ENCODE data around the gene CNTNAP2. TPM values are rescaled to one million over a fixed set of nuclear protein-coding genes. Genes with fewer than 3 reads are reported as not detected.

The CNTNAP2 gene
- total and polyA plus RNA-seq, 9 of the 15 experiments (the other 6 are each of a cell fraction or from before 2014, with no cell fraction given): 0.04 to 0.62 (median 0.09) TPM; not detected in 4

GRCh38 chr7:147023440-147023839 is 906.8 kb downstream of the CNTNAP2 start (continued):
- TF ChIP-seq ZNF589 (CRISPR knock-in tag; IDR thresholded peaks at IDR 0.05; ENCODE audit: low read depth) (no peak), ZNF408 (CRISPR knock-in tag; IDR thresholded peaks at IDR 0.05; ENCODE audit: low read depth) (no peak), MTA1 (IDR thresholded peaks at IDR 0.05; ENCODE audit: borderline replicate concordance) (no peak)

GRCh38 chr7:147029953-147030352 is 913.4 kb downstream of the CNTNAP2 start:
- WGBS (ENCODE audit: insufficient coverage, low coverage, missing lambda C conversion rate): 0% methylated on average over 1 of the region's 1 CpG
- Histone ChIP-seq H3K36me3 (ENCODE audit: control insufficient read depth, insufficient read depth, low read length) (no peaks in the 10 kb centered on the region), H3K4me1 (replicated peaks in 1 of 2; ENCODE audit: control insufficient read depth in 2 of 2, insufficient read depth in 2 of 2, low read length in 2 of 2) (no peaks in the 10 kb centered on the region), H3K79me2 (ENCODE audit: control insufficient read depth, insufficient read depth, low read length) (no peaks in the 10 kb centered on the region), H3K27ac (ENCODE audit: extremely low read depth, low read depth, low read length) (no peak overlapping the region), H3K4me2 (ENCODE audit: insufficient read depth, low read length) (no peak overlapping the region), H3K27me3 (ENCODE audit: control insufficient read depth in 2 of 2, insufficient read depth in 2 of 2, low read length in 2 of 2) (no peaks in the 10 kb centered on the region), H3K9me3 (replicated peaks; ENCODE audit: control insufficient read depth, insufficient read depth, low read depth, low read length) (no peaks in the 10 kb centered on the region), H2AFZ (ENCODE audit: low read depth, low read length) (no peak overlapping the region), H3K9ac (ENCODE audit: insufficient read depth in 1 of 2, low read depth in 2 of 2, low read length in 2 of 2) (no peak overlapping the region), H4K20me1 (replicated peaks; ENCODE audit: control insufficient read depth, insufficient read depth, low read length) (no peaks in the 10 kb centered on the region), H3K9me1 (ENCODE audit: control insufficient read depth, insufficient read depth, low read length) (no peaks in the 10 kb centered on the region), H3K4me3 (no peak overlapping the region)
- CTCF ChIA-PET (ENCODE audit: low intra/inter-chr PET ratio): no interaction called here
- in situ Hi-C loops (cut with MboI): no loop called here
- FAIRE-seq: no peak
- no peak for DNase-seq (ENCODE audit: extremely low read depth in 1 of 4, low spot score in 3 of 4)
- POLR2A ChIA-PET: interaction anchor here (0.5 kb wide), 1 partner anchor 278 kb away, joined by 3 read pairs; no protein-coding TSS in a partner anchor
- BruUV-seq (replicated peaks): no TSS peak
- intact Hi-C loops (cut with micrococcal nuclease): no loop called here
- ATAC-seq: no peak
- no peak for TF ChIP-seq TCF3 (CRISPR knock-in tag; IDR thresholded peaks at IDR 0.05)
- no peak for TF ChIP-seq RBM14 (IDR thresholded peaks at IDR 0.05; ENCODE audit: borderline replicate concordance, insufficient read depth, low read depth, low read length)
- no peak for TF ChIP-seq SRSF9 (IDR thresholded peaks at IDR 0.05; ENCODE audit: borderline replicate concordance, low read depth, low read length)
- TF ChIP-seq POLR2G (IDR thresholded peaks at IDR 0.05; ENCODE audit: low read depth, low read length): no peak
- no peak for TF ChIP-seq MTA1 (IDR thresholded peaks at IDR 0.05; ENCODE audit: borderline replicate concordance)
- no peak for TF ChIP-seq MCM7 (IDR thresholded peaks at IDR 0.05)
- no peak for TF ChIP-seq ZNF668 (CRISPR knock-in tag; IDR thresholded peaks at IDR 0.05)
